SK-N-SH treated with all-trans-retinoic acid at 6 μM for 48 hours (cell line): ENCODE measurements around the gene HINT2.

Experiments
- ARNTL ChIP-seq: fragments of 450-650 bp; formaldehyde crosslinking; IDR thresholded peaks from 2 replicates; pipeline ENCODE4 v1.5.0; 2020; ENCODE audit warnings: low read depth, mild to moderate bottlenecking, moderate library complexity, borderline replicate concordance
- ISL1 ChIP-seq: fragments of 250-450 bp; sonication (Bioruptor Pico); IDR thresholded peaks from 2 replicates; pipeline ENCODE4 v2.1.2; 2022; ENCODE audit warnings: mild to moderate bottlenecking, moderate library complexity
- TOX ChIP-seq: fragments of 250-450 bp; sonication (Bioruptor Pico); IDR thresholded peaks from 2 replicates; pipeline ENCODE4 v1.8.0; 2021; ENCODE audit warnings: mild to moderate bottlenecking, moderate library complexity, borderline replicate concordance

GRCh38 chr9:35767458-35767857, 47.4 kb downstream of the HINT2 start:
- no peak for TF ChIP-seq TOX (CRISPR knock-in tag)
- no peak for TF ChIP-seq ARNTL (CRISPR knock-in tag)
- no peak for TF ChIP-seq ISL1 (CRISPR knock-in tag)
